ENCODE results near the gene PDE6B. TPM values are rescaled to one million over a fixed set of nuclear protein-coding genes. Genes with fewer than 3 reads are reported as not detected.

PDE6B gene
- total and polyA plus RNA-seq, 2 of the 13 experiments (the other 11 are each of a cell fraction or from before 2014, with no cell fraction given), result 0.38 to 0.40 TPM

GRCh38 chr4:692771-693554, 67.6 kb downstream of the PDE6B start (continued):
- peak; percentile 85 for TF ChIP-seq ZBTB43 (CRISPR knock-in tag; conservative IDR thresholded peaks at IDR 0.05)
- peak; percentile 46; the same call in 1 of the 2 replicates for TF ChIP-seq TBX2 (CRISPR knock-in tag; IDR thresholded peaks at IDR 0.05; ENCODE audit: borderline replicate concordance)
- 0 out of 2 replicates have a peak, but pooled peaks have one; percentile 48 for TF ChIP-seq ATF2 (CRISPR knock-in tag; IDR thresholded peaks at IDR 0.05)
- TF ChIP-seq BRF2 (CRISPR knock-in tag; IDR thresholded peaks at IDR 0.05), result no peak
- no peak for TF ChIP-seq MAFF (IDR thresholded peaks at IDR 0.05; ENCODE audit: low read depth, low read length)
- TF ChIP-seq PAXIP1 (CRISPR knock-in tag; conservative IDR thresholded peaks at IDR 0.05), result peak; percentile 72
- no peak for TF ChIP-seq E2F1 (CRISPR knock-in tag; IDR thresholded peaks at IDR 0.05)
- no peak for TF ChIP-seq SSRP1 (CRISPR knock-in tag; IDR thresholded peaks at IDR 0.05)
- 0 out of 2 replicates have a peak, but pooled peaks have one; percentile 37 for TF ChIP-seq HOXD1 (CRISPR knock-in tag; IDR thresholded peaks at IDR 0.05)
- TF ChIP-seq PITX1 (CRISPR knock-in tag; IDR thresholded peaks at IDR 0.05), result no peak; the same call in 1 of the 2 replicates
- no peak for TF ChIP-seq ZNF776 (CRISPR knock-in tag; IDR thresholded peaks at IDR 0.05)
- TF ChIP-seq ATF6 (CRISPR knock-in tag; conservative IDR thresholded peaks at IDR 0.05), result no peak
- TF ChIP-seq PBX2 (CRISPR knock-in tag; IDR thresholded peaks at IDR 0.05), result no peak; the same call in 1 of the 2 replicates
- no peak for TF ChIP-seq KAT7 (CRISPR knock-in tag; IDR thresholded peaks at IDR 0.05; ENCODE audit: borderline replicate concordance)
- peak; percentile 56; the same call in 1 of the 2 replicates for TF ChIP-seq ZNF563 (CRISPR knock-in tag; IDR thresholded peaks at IDR 0.05)
- TF ChIP-seq RARG (CRISPR knock-in tag; IDR thresholded peaks at IDR 0.05; ENCODE audit: low read depth), result no peak
